ENCODE results near the gene BCL6.
A peak's percentile ranks its signal among the peaks of the same experiment; 100 is the strongest.

BCL6 gene

GRCh38 chr3:187739094-187739560, 6.1 kb downstream of the BCL6 start:
- DNase-seq (ENCODE audit: low spot score) = no peak

GRCh38 chr3:187738331-187739093, 6.8 kb downstream of the BCL6 start:
- peak; percentile 86 for DNase-seq (ENCODE audit: low spot score)

- DNase-seq (ENCODE audit: low spot score) = no peak
Measured at GRCh38 chr3:187738071-187738330, 7.3 kb downstream of the BCL6 start.

- DNase-seq (ENCODE audit: low spot score) = peak; percentile 53
Measured at GRCh38 chr3:187737368-187738070, 7.7 kb downstream of the BCL6 start.

- DNase-seq (ENCODE audit: low spot score) = no peak
Measured at GRCh38 chr3:187737006-187737367, 8.3 kb downstream of the BCL6 start.

GRCh38 chr3:187736418-187736871, 8.8 kb downstream of the BCL6 start:
- DNase-seq (ENCODE audit: low spot score) = peak; percentile 66

GRCh38 chr3:187735837-187736236, 9.4 kb downstream of the BCL6 start:
- DNase-seq (ENCODE audit: low spot score) = no peak

GRCh38 chr3:187735383-187735782, 9.9 kb downstream of the BCL6 start:
- DNase-seq (ENCODE audit: low spot score) = no peak

GRCh38 chr3:187734841-187735240, 10.4 kb downstream of the BCL6 start:
- no peak for DNase-seq (ENCODE audit: low spot score)

GRCh38 chr3:187733371-187733770, 11.9 kb downstream of the BCL6 start:
- no peak for DNase-seq (ENCODE audit: low spot score)

GRCh38 chr3:187729598-187729997, 15.7 kb downstream of the BCL6 start:
- no peak for DNase-seq (ENCODE audit: low spot score)

GRCh38 chr3:187728940-187729583, 16.2 kb downstream of the BCL6 start:
- DNase-seq (ENCODE audit: low spot score) = no peak

GRCh38 chr3:187728248-187728647, 17.0 kb downstream of the BCL6 start:
- DNase-seq (ENCODE audit: low spot score) = no peak

- no peak for DNase-seq (ENCODE audit: low spot score)
Measured at GRCh38 chr3:187726564-187726963, 18.7 kb downstream of the BCL6 start.

GRCh38 chr3:187725653-187726370, 19.5 kb downstream of the BCL6 start:
- DNase-seq (ENCODE audit: low spot score) = peak; percentile 54

- DNase-seq (ENCODE audit: low spot score) = no peak
Measured at GRCh38 chr3:187725224-187725623, 20.0 kb downstream of the BCL6 start.

GRCh38 chr3:187722206-187722612, 23.1 kb downstream of the BCL6 start:
- DNase-seq (ENCODE audit: low spot score) = no peak

- no peak for DNase-seq (ENCODE audit: low spot score)
Measured at GRCh38 chr3:187721055-187721454, 24.2 kb downstream of the BCL6 start.

- no peak for DNase-seq (ENCODE audit: low spot score)
Measured at GRCh38 chr3:187720337-187720670, 25.0 kb downstream of the BCL6 start.

- no peak for DNase-seq (ENCODE audit: low spot score)
Measured at GRCh38 chr3:187719628-187720336, 25.5 kb downstream of the BCL6 start.

- no peak for DNase-seq (ENCODE audit: low spot score)
Measured at GRCh38 chr3:187718802-187719201, 26.5 kb downstream of the BCL6 start.

- DNase-seq (ENCODE audit: low spot score) = peak; percentile 63
Measured at GRCh38 chr3:187717572-187717971, 27.7 kb downstream of the BCL6 start.
